HepG2 (cell line): ENCODE data around the gene FLOT2. TPM values are rescaled to one million over a fixed set of nuclear protein-coding genes. Genes with fewer than 3 reads are reported as not detected.

ENCODE experiments used
- ATAC-seq: fragments of 200-7000 bp; cut with Tn5 transposase; 3 replicates; pipeline ENCODE4 v1.9.1; 2020; ENCODE audit warnings: mild to moderate bottlenecking, moderate library complexity
- BruUV-seq: library from RNA; stranded (reverse); fragments of 400-500 nt; replicated peaks from 2 replicates; lab custom pipeline; 2021; lab: Mats Ljungman, UMichigan
- CTCF ChIA-PET: fragments of 300-600 bp; formaldehyde crosslinking; extraction: SDS; loops from one replicate; lab custom pipeline; 2021; ENCODE audit warnings: low total read pairs, inconsistent platforms, low intra/inter-chr PET ratio; lab: Yijun Ruan, JAX
- POLR2A ChIA-PET: fragments of 350-600 bp; sonication (Branson Sonifier 250); formaldehyde crosslinking; loops from one replicate; lab custom pipeline; 2020; ENCODE audit warnings: antibody characterized with exemption, inconsistent platforms; lab: Yijun Ruan, JAX
- DNase-seq: peaks from one replicate; pipeline ENCODE4 v3.0.0-alpha.2; 2015; ENCODE audit warnings: low spot score
- FAIRE-seq: peaks from 3 replicates; lab custom pipeline; 2011; peaks lifted over from hg19 to GRCh38; lab: Jason Lieb, UNC
- H2AFZ ChIP-seq: one replicate; pipeline ENCODE4 v1.6.1; 2011; ENCODE audit warnings: low read length, inconsistent platforms
- H3K27ac ChIP-seq: fragments of 300-600 bp; 3 replicates; pipeline ENCODE4 v1.8.0; 2011; ENCODE audit warnings: mixed run types, mild to moderate bottlenecking, mixed read lengths, low read length, inconsistent platforms; ENCODE audit not compliant: insufficient read depth; ENCODE audit errors: extremely low read length
- H3K27me3 ChIP-seq, 2 experiments: fragments of 200-600 bp in 1 of 2; 2 replicates in 1 of 2; 3 replicates in 1 of 2; pipeline versions ENCODE4 v1.6.0 to v1.8.0; 2011; ENCODE audit warnings: low read length in 2 of 2, mild to moderate bottlenecking in 2 of 2, moderate library complexity in 2 of 2, inconsistent platforms in 1 of 2; ENCODE audit not compliant: insufficient read depth in 2 of 2, control insufficient read depth in 1 of 2
- H3K36me3 ChIP-seq, 2 experiments: fragments of 200-600 bp in 1 of 2; replicated peaks in 1 of 2; 2 replicates in 1 of 2; 3 replicates in 1 of 2; pipeline versions ENCODE4 v1.5.1 to v1.8.0; 2011; ENCODE audit warnings: low read length in 2 of 2, inconsistent platforms in 1 of 2; ENCODE audit not compliant: insufficient read depth in 2 of 2, control insufficient read depth in 1 of 2
- H3K4me1 ChIP-seq: 2 replicates; pipeline ENCODE4 v1.5.1; 2012; ENCODE audit warnings: low read length, inconsistent platforms; ENCODE audit not compliant: insufficient read depth
- H3K4me2 ChIP-seq: 2 replicates; pipeline ENCODE4 v1.6.0; 2011; ENCODE audit warnings: low read depth, low read length, inconsistent platforms
- H3K4me3 ChIP-seq, 3 experiments: fragments of 200-600 bp in 1 of 3; sonication (generic), shearing (Covaris generic) in 1 of 3; replicated peaks in 1 of 3; 2 replicates each; pipeline ENCODE4 v1.5.1; 2011 to 2016; ENCODE audit warnings: low read length in 3 of 3, inconsistent platforms in 2 of 3, low read depth in 2 of 3, mild to moderate bottlenecking in 2 of 3, control low read depth in 1 of 3, mixed read lengths in 1 of 3; ENCODE audit not compliant: insufficient read depth in 1 of 3
- H3K79me2 ChIP-seq: one replicate; pipeline ENCODE4 v1.6.1; 2011; ENCODE audit warnings: low read length, inconsistent platforms; ENCODE audit not compliant: insufficient read depth
- H3K9ac ChIP-seq: 2 replicates; pipeline ENCODE4 v1.6.0; 2011; ENCODE audit warnings: mild to moderate bottlenecking, low read depth, low read length, inconsistent platforms; ENCODE audit not compliant: insufficient read depth
- H3K9me3 ChIP-seq: 2 replicates; pipeline ENCODE4 v1.5.1; 2012; ENCODE audit warnings: mild to moderate bottlenecking, low read length
- H4K20me1 ChIP-seq: 2 replicates; pipeline ENCODE4 v1.6.0; 2011; ENCODE audit warnings: inconsistent platforms, mild to moderate bottlenecking, low read length, moderate library complexity; ENCODE audit not compliant: insufficient read depth
- ADNP ChIP-seq: sonication (generic); formaldehyde crosslinking; IDR thresholded peaks from 2 replicates; pipeline ENCODE4 v1.4.0; 2020; ENCODE audit warnings: missing genetic modification reagents
- CREB1 ChIP-seq, 2 experiments: fragments of 450-650 bp in 1 of 2; IDR thresholded peaks; 2 replicates each; pipeline ENCODE4 v1.6.1; 2016 to 2017; ENCODE audit warnings: control low read depth in 1 of 2, mild to moderate bottlenecking in 1 of 2, missing compliant biosample characterization in 1 of 2, missing genetic modification characterization in 1 of 2
- DDIT3 ChIP-seq: sonication (generic); formaldehyde crosslinking; IDR thresholded peaks from 2 replicates; pipeline ENCODE4 v1.4.0; 2020; ENCODE audit warnings: mild to moderate bottlenecking, missing genetic modification reagents
- GABPA ChIP-seq, 2 experiments: IDR thresholded peaks; 2 replicates each; pipeline ENCODE4 v1.6.1; 2011 to 2016; ENCODE audit warnings: low read depth in 2 of 2, low read length in 1 of 2, missing biosample characterization in 1 of 2, missing genetic modification characterization in 1 of 2
- KDM5B ChIP-seq: sonication (generic); formaldehyde crosslinking; IDR thresholded peaks from 2 replicates; pipeline ENCODE4 v1.4.0; 2020; ENCODE audit warnings: missing genetic modification reagents, mild to moderate bottlenecking, borderline replicate concordance
- MTERF4 ChIP-seq: sonication (generic); formaldehyde crosslinking; IDR thresholded peaks from 2 replicates; pipeline ENCODE4 v1.8.0; 2023; ENCODE audit warnings: mild to moderate bottlenecking, missing genetic modification reagents
- PHF8 ChIP-seq: sonication (generic); formaldehyde crosslinking; IDR thresholded peaks from 2 replicates; pipeline ENCODE4 v1.5.0; 2020; ENCODE audit warnings: missing genetic modification reagents
- SMAD3 ChIP-seq: sonication (generic); formaldehyde crosslinking; IDR thresholded peaks from 2 replicates; pipeline ENCODE4 v1.4.0; 2020; ENCODE audit warnings: missing genetic modification reagents
- STAT6 ChIP-seq: sonication (generic); formaldehyde crosslinking; IDR thresholded peaks from 2 replicates; pipeline ENCODE4 v1.4.0; 2020; ENCODE audit warnings: missing genetic modification reagents, mild to moderate bottlenecking, borderline replicate concordance
- TRIM22 ChIP-seq: fragments of 450-650 bp; IDR thresholded peaks from 2 replicates; pipeline ENCODE4 v1.6.1; 2017
- ZNF543 ChIP-seq: sonication (generic); formaldehyde crosslinking; IDR thresholded peaks from 2 replicates; pipeline ENCODE4 v1.4.0; 2020; ENCODE audit warnings: mild to moderate bottlenecking, missing genetic modification reagents
- ZNF776 ChIP-seq: sonication (generic); formaldehyde crosslinking; IDR thresholded peaks from 2 replicates; pipeline ENCODE4 v1.4.0; 2020; ENCODE audit warnings: mild to moderate bottlenecking, missing genetic modification reagents
- WGBS: methylation state at CpG from one replicate; pipeline ENCODE4 v1.1.6; 2017; ENCODE audit warnings: low lambda C conversion rate; 5-methylcytosine and 5-hydroxymethylcytosine counted together
- in situ Hi-C: cut with HindIII; loops from 2 replicates; pipeline ENCODE4 v1.10.0; 2017; ENCODE audit warnings: low pct_unique_long_range_greater_than_20kb; ENCODE audit not compliant: extremely low pct_ligation_motif_present
- intact Hi-C: fragments of 100-400 bp; cut with micrococcal nuclease; formaldehyde crosslinking; loops from one replicate; pipeline ENCODE4 v1.10.0; 2022; ENCODE audit not compliant: unreplicated experiment
- polyA plus RNA-seq, 8 experiments: library from polyadenylated mRNA; depleted of rRNA in 3 of 8; stranded (reverse) in 7 of 8; unstranded in 1 of 8; fragments of >200 nt; fragmentation: Illumina TruSeq in 4 of 8; extraction: Trizol in 4 of 8; gene quantifications; 2 replicates each; pipeline versions ENCODE4 v1.2.1 to v1.2.3, GENCODE V29; 2011 to 2016; ENCODE audit warnings: low read depth in 4 of 8, missing spikeins in 1 of 8, mixed read lengths in 1 of 8; ENCODE audit not compliant: insufficient read depth in 1 of 8
- total RNA-seq, 5 experiments: library from RNA; depleted of rRNA; stranded (reverse); fragments of >200 nt; fragmentation: Illumina TruSeq; extraction: Trizol; gene quantifications; 2 replicates each; pipeline ENCODE4 v1.2.3, GENCODE V29; 2016; ENCODE audit warnings: low read depth in 1 of 5

Gene FLOT2
- total and polyA plus RNA-seq, 2 of the 13 experiments (the other 11 are each of a cell fraction or from before 2014, with no cell fraction given) = 54.3 to 54.5 TPM

- H3K36me3 ChIP-seq = peaks cover 3 to 5% of the 10 kb centered on the region in 2 experiments; a peak in 3 of 5 replicates
- H3K27ac ChIP-seq = no peak overlapping the region
- intact Hi-C loops = no loop called here
- DNase-seq = no peak
- WGBS = 79% methylated on average over 3 of the region's 3 CpGs
- H3K9ac ChIP-seq = no peak overlapping the region
- H4K20me1 ChIP-seq = no peaks in the 10 kb centered on the region
- peaks cover 0 to 1% of the 10 kb centered on the region in 2 experiments; a peak in 1 of 5 replicates for H3K27me3 ChIP-seq
- FAIRE-seq = no peak
- H3K9me3 ChIP-seq = no peaks in the 10 kb centered on the region
- H3K4me1 ChIP-seq = peaks cover 11% of the 10 kb centered on the region
- in situ Hi-C loops = loop anchor here (25.0 kb wide), 1 partner anchor 237 kb away; the partner anchor contains the start of gene BLTP2
- H3K4me2 ChIP-seq = no peak overlapping the region
- H3K79me2 ChIP-seq = no peaks in the 10 kb centered on the region
- ChIA-PET POLR2A (no interaction called here), CTCF (no interaction called here)
- no peak for ATAC-seq
- H3K4me3 ChIP-seq = no peak overlapping the region
- BruUV-seq = no TSS peak
- TF ChIP-seq GABPA (IDR thresholded peaks at IDR 0.05; ENCODE audit: low read depth, low read length) = no peak
- TF ChIP-seq GABPA (CRISPR knock-in tag; IDR thresholded peaks at IDR 0.05; ENCODE audit: low read depth) = no peak
- TF ChIP-seq KDM5B = no peak
- no peak for TF ChIP-seq MTERF4 (CRISPR knock-in tag)
- TF ChIP-seq CREB1 (IDR thresholded peaks at IDR 0.05) = no peak
- no peak for TF ChIP-seq CREB1 (CRISPR knock-in tag; IDR thresholded peaks at IDR 0.05)
- H2AFZ ChIP-seq = no peak overlapping the region
These were observed 22.8 kb downstream of the FLOT2 start for GRCh38 chr17:28874750-28875149.

- DNase-seq (no peak), ATAC-seq (no peak), FAIRE-seq (no peak)
- ChIA-PET POLR2A (no interaction called here), CTCF (no interaction called here)
- Histone ChIP-seq H3K79me2 (no peaks in the 10 kb centered on the region), H3K27me3 (peaks cover 0 to 1% of the 10 kb centered on the region in 2 experiments; a peak in 1 of 5 replicates), H2AFZ (no peak overlapping the region), H3K4me2 (no peak overlapping the region), H4K20me1 (no peaks in the 10 kb centered on the region), H3K27ac (no peak overlapping the region), H3K9me3 (no peaks in the 10 kb centered on the region), H3K9ac (no peak overlapping the region), H3K36me3 (0 out of 5 replicates have a peak, but pooled peaks cover 0 to 1% of the 10 kb centered on the region in 2 experiments), H3K4me3 (no peak overlapping the region), H3K4me1 (peaks cover 12% of the 10 kb centered on the region)
- in situ Hi-C loops = no loop called here
- no TSS peak for BruUV-seq
- WGBS = 66% methylated on average over 7 of the region's 7 CpGs
- intact Hi-C loops = no loop called here
- TF ChIP-seq DDIT3 (no peak), ZNF543 (CRISPR knock-in tag) (no peak), STAT6 (CRISPR knock-in tag) (no peak), TRIM22 (no peak), PHF8 (CRISPR knock-in tag) (no peak), SMAD3 (CRISPR knock-in tag) (no peak), ZNF776 (CRISPR knock-in tag) (no peak), ADNP (CRISPR knock-in tag) (no peak)
These were observed 23.7 kb downstream of the FLOT2 start for GRCh38 chr17:28873839-28874238.
